GM13977 (cell line): Measurements from ENCODE around the gene DNPEP.
A peak's percentile ranks its signal among the peaks of the same experiment; 100 is the strongest.

Experiments
- DNase-seq: peaks from one replicate; pipeline ENCODE4 v3.0.0; 2012; ENCODE audit warnings: low spot score
- in situ Hi-C: fragments of 300-500 bp; cut with MboI; formaldehyde crosslinking; loops from one replicate; pipeline ENCODE4 v1.12.0; 2022; ENCODE audit warnings: low sequenced_read_pairs, low pct_unique_long_range_greater_than_20kb, mixed read lengths, inconsistent platforms; ENCODE audit not compliant: unreplicated experiment
- TF ChIP-seq, protein P1 (sequence below): IDR thresholded peaks from 2 replicates; pipeline ENCODE4 v1.5.1; 2012; ENCODE audit warnings: mild to moderate bottlenecking, control low read depth; ENCODE audit not compliant: insufficient read depth; ENCODE audit errors: extremely low read depth, missing control alignments

The DNPEP gene

DNA sequence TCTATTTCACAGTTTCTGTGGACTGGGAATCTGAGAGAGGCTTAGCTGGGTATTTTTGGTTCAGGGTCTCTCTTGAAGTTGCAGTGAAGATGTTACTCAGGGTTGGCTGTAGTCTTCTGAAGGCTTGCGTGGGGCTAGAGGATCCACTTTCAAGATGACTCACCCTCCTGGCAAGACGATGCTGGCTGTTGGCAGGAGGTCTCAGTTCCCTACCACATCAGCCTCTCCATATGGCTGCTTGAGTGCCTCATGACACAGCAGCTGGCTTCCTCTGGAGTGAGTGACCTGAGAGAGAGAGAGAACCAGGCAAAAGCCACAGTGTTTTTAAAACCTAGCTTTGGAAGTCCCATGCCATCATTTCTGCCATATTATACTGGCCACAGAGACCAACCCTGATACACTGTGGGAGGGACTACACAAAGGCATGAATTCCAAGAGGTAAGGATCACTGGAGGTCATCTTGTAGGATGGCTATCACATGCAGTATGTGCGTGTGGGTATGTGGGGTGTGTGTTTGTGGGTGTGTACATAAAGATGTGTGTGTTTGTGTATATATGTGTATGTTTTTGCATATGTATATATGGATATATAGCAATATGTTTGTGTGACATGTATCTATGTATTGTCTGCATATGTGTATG lies 25.1 kb downstream of the DNPEP start:
- DNase-seq: peak; percentile 41

DNA sequence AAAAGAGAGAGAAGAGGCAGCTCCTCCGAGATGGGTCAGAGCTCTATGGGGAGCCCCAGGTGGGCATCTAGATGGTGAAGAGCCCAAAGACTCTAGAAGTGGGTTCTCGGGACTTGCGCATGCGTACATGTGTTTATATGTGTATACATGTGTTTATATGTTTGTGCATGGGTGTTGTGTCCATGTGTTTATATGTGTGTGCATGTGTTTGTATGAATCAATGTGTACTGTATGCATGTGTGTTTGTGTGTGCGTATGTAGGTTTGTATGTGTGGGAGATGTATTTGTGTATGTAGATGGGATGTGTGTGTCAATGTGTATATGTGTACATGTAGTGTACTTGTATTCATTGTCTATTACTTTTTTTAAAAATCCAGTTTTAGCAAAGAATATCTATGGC lies 25.6 kb downstream of the DNPEP start:
- DNase-seq: no peak
- in situ Hi-C loops: no loop called here
- TF ChIP-seq, protein P1, sequence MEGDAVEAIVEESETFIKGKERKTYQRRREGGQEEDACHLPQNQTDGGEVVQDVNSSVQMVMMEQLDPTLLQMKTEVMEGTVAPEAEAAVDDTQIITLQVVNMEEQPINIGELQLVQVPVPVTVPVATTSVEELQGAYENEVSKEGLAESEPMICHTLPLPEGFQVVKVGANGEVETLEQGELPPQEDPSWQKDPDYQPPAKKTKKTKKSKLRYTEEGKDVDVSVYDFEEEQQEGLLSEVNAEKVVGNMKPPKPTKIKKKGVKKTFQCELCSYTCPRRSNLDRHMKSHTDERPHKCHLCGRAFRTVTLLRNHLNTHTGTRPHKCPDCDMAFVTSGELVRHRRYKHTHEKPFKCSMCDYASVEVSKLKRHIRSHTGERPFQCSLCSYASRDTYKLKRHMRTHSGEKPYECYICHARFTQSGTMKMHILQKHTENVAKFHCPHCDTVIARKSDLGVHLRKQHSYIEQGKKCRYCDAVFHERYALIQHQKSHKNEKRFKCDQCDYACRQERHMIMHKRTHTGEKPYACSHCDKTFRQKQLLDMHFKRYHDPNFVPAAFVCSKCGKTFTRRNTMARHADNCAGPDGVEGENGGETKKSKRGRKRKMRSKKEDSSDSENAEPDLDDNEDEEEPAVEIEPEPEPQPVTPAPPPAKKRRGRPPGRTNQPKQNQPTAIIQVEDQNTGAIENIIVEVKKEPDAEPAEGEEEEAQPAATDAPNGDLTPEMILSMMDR: no peak

More for the DNA sequence above, 25.1 kb downstream of the DNPEP start:
- in situ Hi-C loops: no loop called here
- TF ChIP-seq, protein P1: no peak

DNA sequence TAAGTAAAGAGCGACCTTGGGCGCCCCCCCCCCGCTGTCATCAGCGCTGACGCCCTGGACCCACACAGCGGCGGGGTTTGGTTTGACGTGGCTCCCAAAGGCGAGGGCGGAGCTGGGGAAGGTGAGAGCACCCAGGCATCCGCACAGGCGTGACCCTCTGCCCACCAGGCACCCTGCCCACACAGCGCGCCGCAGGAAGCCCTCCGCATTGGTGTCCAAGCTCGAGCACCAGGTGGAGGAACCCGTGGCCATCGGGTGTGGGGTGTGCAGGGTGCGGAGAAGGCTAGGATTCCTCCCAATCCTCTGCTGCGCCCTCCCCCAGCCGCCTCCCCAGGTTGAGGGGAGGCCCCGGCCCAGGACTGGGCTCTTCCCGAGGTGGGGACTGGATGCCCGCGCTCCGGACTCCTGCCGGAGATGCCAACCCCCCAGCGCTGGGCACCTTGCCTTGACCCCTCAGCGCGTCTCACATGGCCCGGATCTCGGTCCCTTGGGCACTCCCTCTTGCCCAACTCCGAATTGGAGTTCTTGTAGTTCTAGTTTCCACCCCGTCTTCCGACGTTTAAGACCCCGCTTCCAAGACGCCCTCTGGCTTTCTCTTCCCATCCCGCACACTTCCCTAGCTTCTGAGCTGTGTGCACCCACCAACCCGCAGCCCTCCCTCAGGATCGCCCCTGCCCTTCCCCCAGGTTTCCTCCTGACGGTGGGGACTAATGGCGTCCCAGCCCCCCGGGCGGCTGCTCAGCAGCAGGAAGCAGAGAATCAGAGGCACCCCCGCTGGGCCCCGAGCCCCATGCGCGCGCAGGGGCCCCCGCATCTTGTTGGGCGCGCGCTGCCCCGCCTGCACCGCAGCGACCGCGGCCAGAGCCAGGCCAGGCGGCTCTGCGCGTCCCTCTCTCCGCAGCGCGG lies 29.3 kb downstream of the DNPEP start:
- in situ Hi-C loops: no loop called here
- TF ChIP-seq, protein P1: no peak
- peak; percentile 43 for DNase-seq

DNA sequence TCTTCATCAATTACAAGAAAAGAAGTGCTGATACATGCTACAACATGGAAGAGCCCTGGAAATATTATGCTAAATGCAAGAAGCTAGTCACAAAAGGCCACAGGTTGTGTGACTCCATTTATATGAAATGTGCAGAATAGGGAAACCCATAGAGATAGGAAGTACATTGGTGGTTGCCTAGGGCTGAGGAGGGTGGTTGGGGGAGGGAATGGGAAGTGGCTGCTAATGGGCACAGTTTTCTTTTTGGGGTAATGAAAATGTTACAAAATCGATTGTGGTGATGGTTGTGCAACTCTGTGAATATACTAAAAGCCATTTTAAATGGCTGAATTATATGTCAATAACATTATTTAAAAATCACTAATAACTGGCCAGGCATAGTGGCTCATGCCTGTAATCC lies 30.9 kb downstream of the DNPEP start:
- TF ChIP-seq, protein P1: no peak
- no peak for DNase-seq
- in situ Hi-C loops: no loop called here

DNA sequence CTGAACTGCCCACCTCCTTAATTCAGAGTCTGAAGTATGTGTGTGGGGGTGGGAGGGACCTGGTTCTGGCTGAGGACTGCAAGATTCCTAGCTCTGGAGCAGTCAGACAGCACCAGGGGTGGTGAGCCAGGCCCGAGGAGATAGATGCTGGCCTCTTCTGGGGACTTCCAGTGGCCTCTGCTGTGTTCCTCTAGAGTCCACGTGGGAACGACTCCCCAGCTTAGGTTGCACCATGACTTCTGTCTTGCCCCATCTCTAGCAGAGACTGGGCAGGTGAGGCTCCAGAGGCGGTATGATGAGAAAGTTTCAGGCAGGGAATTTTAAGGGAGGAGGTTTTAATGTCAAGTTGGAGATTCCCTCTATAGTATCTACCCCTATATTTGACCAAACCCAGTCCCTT lies 33.1 kb downstream of the DNPEP start:
- in situ Hi-C loops: no loop called here
- TF ChIP-seq, protein P1: no peak
- DNase-seq: no peak

DNA sequence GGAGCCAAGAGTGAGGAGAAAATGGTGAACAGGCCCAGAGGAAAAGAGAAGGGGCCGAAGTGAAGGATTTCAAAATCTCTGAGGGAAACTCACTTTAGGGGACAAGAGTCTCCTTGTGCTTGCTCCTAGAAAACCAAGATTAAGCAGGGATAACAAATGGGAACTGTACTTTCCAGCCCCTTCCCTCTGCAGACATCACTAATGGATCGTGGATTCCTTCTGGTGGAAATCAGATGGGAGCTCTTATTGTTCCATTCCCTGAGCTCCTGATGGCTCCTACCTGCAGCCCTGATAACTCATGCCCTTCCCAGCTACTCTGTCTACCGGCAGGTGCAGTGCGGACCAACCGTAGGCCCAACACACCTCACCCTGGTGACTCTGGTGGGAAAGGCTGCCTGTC lies 34.6 kb downstream of the DNPEP start:
- TF ChIP-seq, protein P1: no peak
- in situ Hi-C loops: no loop called here
- DNase-seq: no peak
